Spleen (tissue), 11 donors: Measurements from ENCODE around the gene ZNF580. TPM values are rescaled to one million over a fixed set of nuclear protein-coding genes. Genes with fewer than 3 reads are reported as not detected.

Experiments used
- DNase-seq: peaks from one replicate; pipeline ENCODE4 v3.0.0-alpha.2; 2020
- H3K27ac ChIP-seq, 8 donors: fragments of 200-600 bp; sonication (generic) in 7 of 8; 1 replicate in 4 of 8; 2 replicates in 4 of 8; pipeline versions ENCODE4 v1.5.0 to v1.8.0; 2016 to 2021; ENCODE audit warnings: inconsistent platforms in 4 of 8, mild to moderate bottlenecking in 4 of 8, moderate library complexity in 1 of 8
- H3K27me3 ChIP-seq, 7 donors: fragments of 200-600 bp; sonication (generic) in 6 of 7; replicated peaks in 1 of 7; 1 replicate in 4 of 7; 2 replicates in 3 of 7; pipeline versions ENCODE4 v1.5.0 to v1.8.0; 2016 to 2021; ENCODE audit warnings: inconsistent platforms in 3 of 7, mild to moderate bottlenecking in 1 of 7
- H3K36me3 ChIP-seq, 6 donors: fragments of 200-600 bp; sonication (generic) in 5 of 6; 1 replicate in 4 of 6; 2 replicates in 2 of 6; pipeline versions ENCODE4 v1.5.0 to v1.8.0; 2016 to 2021; ENCODE audit warnings: inconsistent platforms in 2 of 6
- H3K4me1 ChIP-seq, 6 donors: fragments of 200-600 bp; sonication (generic) in 5 of 6; 1 replicate in 3 of 6; 2 replicates in 3 of 6; pipeline versions ENCODE4 v1.5.0 to v1.8.0; 2016 to 2021; ENCODE audit warnings: inconsistent platforms in 3 of 6
- H3K4me3 ChIP-seq, 8 donors: fragments of 200-600 bp; sonication (generic) in 7 of 8; 1 replicate in 4 of 8; 2 replicates in 4 of 8; pipeline versions ENCODE4 v1.5.0 to v1.8.0; 2016 to 2021; ENCODE audit warnings: inconsistent platforms in 4 of 8, mild to moderate bottlenecking in 4 of 8, moderate library complexity in 2 of 8
- H3K9me3 ChIP-seq, 8 donors: fragments of 200-600 bp; sonication (generic) in 7 of 8; 1 replicate in 4 of 8; 2 replicates in 4 of 8; pipeline versions ENCODE4 v1.5.0 to v1.8.0; 2016 to 2021; ENCODE audit warnings: inconsistent platforms in 4 of 8
- POLR2A ChIP-seq, 3 donors: fragments of 450-650 bp; IDR thresholded peaks; one replicate each; pipeline ENCODE4 v1.5.1; 2017; ENCODE audit warnings: antibody characterized with exemption in 3 of 3, mild to moderate bottlenecking in 1 of 3
- POLR2AphosphoS5 ChIP-seq, 3 donors: sonication (generic); formaldehyde crosslinking; IDR thresholded peaks; one replicate each; pipeline ENCODE4 v1.5.1; 2017; ENCODE audit warnings: antibody characterized with exemption in 3 of 3
- WGBS, 5 donors: extraction: QIAGEN DNeasy Blood & Tissue Kit in 3 of 5; methylation state at CpG; one replicate each; pipeline versions ENCODE4 v1.1.5 to v1.1.7; 2013 to 2018; 5-methylcytosine and 5-hydroxymethylcytosine counted together
- intact Hi-C: fragments of 100-400 bp; cut with DNase I; formaldehyde crosslinking; loops from one replicate; pipeline ENCODE4 v1.15.0; 2023; ENCODE audit warnings: low total_unique reads
- polyA plus RNA-seq, 3 donors: library from polyadenylated mRNA; stranded (reverse); fragments of 200-250 nt; gene quantifications; one replicate each; pipeline ENCODE4 v1.2.1, GENCODE V29; 2013
- total RNA-seq, 7 donors: library from RNA; depleted of rRNA in 3 of 7; stranded (reverse); fragments of >200 nt in 3 of 7; fragmentation: NEBNext Ultra II Directional in 4 of 7; extraction: Animal tissue kit (Norgen Biotek cat#: 25700) in 4 of 7; gene quantifications; one replicate each; pipeline versions ENCODE4 v1.1.0 to v1.2.1, GENCODE V29; 2016 to 2021
- TF ChIP-seq, protein P1 (sequence below), 11 experiments: fragments of 200-600 bp in 7 of 11; fragments of 450-650 bp in 4 of 11; sonication (generic) in 4 of 11; IDR thresholded peaks in 8 of 11; conservative IDR thresholded peaks in 3 of 11; 1 replicate in 7 of 11; 2 replicates in 4 of 11; pipeline versions ENCODE4 v1.4.0 to v1.8.0; 2016 to 2021; ENCODE audit warnings: antibody characterized with exemption in 11 of 11, inconsistent platforms in 4 of 11, mild to moderate bottlenecking in 1 of 11
- donor health status: healthy with polysubstance abuse.
- donor health status: DM: no; HTN: no; CAD: no; lungs with moderate emphysema.
- donor health status: DM: no; HTN: no; CAD: no.
- donor health status: Bipolar disorder and iron deficiency.
- donor health status: healthy.
- donor health status: DM: no; HTN: no; CAD: no.
- donor health status: DM: yes; HTN: yes; CAD: no.

Gene ZNF580
- total and polyA plus RNA-seq, 10 donors: 18.9 to 58.7 (median 32.5) TPM

GRCh38 chr19:55622242-55622969, 18.4 kb upstream of the ZNF580 start:
- H3K36me3 ChIP-seq: peaks cover 0 to 33% (median 10%) of the 10 kb centered on the region in 6 donors
- peak overlapping the region in 3 of 8 donors; percentile 82 to 97 (median 95) for H3K27ac ChIP-seq
- intact Hi-C loops: no loop called here
- no peak overlapping the region for H3K4me3 ChIP-seq
- H3K27me3 ChIP-seq: no peaks in the 10 kb centered on the region
- TF ChIP-seq, protein P1, sequence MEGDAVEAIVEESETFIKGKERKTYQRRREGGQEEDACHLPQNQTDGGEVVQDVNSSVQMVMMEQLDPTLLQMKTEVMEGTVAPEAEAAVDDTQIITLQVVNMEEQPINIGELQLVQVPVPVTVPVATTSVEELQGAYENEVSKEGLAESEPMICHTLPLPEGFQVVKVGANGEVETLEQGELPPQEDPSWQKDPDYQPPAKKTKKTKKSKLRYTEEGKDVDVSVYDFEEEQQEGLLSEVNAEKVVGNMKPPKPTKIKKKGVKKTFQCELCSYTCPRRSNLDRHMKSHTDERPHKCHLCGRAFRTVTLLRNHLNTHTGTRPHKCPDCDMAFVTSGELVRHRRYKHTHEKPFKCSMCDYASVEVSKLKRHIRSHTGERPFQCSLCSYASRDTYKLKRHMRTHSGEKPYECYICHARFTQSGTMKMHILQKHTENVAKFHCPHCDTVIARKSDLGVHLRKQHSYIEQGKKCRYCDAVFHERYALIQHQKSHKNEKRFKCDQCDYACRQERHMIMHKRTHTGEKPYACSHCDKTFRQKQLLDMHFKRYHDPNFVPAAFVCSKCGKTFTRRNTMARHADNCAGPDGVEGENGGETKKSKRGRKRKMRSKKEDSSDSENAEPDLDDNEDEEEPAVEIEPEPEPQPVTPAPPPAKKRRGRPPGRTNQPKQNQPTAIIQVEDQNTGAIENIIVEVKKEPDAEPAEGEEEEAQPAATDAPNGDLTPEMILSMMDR (IDR thresholded peaks at IDR 0.05 in 8 of 11, conservative IDR thresholded peaks at IDR 0.05 in 3 of 11): no peak
- TF ChIP-seq POLR2A (IDR thresholded peaks at IDR 0.05): no peak
- TF ChIP-seq POLR2AphosphoS5 (IDR thresholded peaks at IDR 0.05): peak in 1 of 3 donors; percentile 6
- DNase-seq: peak; percentile 78
- 91 to 94% (median 92%) methylated on average over 15 to 40 of the region's 40 CpGs for whole genome bisulfite sequencing, 5 donors
- peaks cover 0 to 94% (median 37%) of the 10 kb centered on the region in 6 donors for H3K4me1 ChIP-seq
- H3K9me3 ChIP-seq: no peaks in the 10 kb centered on the region

DNA sequence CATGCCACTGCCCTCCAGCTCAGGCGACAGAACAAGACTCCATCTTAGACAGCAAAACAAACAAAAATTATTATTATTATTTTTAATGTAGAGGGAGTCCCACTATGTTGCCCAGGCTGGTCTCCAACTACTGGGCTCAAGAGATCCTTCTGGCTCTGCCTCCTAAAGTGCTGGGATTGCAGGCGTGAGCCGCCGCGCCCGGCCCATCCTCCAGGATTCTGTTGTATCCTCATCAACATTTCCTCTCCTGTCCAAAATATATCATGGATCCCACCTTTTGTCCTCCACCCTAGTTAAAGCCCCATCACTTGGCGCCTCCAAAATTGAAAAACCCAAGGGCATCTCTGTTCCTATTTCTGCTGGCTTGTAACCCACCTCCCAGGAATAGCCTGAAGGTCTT, 17.7 kb upstream of the ZNF580 start:
- H3K27ac ChIP-seq: peak overlapping the region in 6 of 8 donors; percentile 92 to 98 (median 96)
- WGBS, 5 donors: 93 to 97% (median 94%) methylated on average over 7 of the region's 7 CpGs

GRCh38 chr19:55623561-55623960, 17.2 kb upstream of the ZNF580 start:
- peaks cover 0 to 25% (median 8%) of the 10 kb centered on the region in 6 donors for H3K36me3 ChIP-seq
- no peaks in the 10 kb centered on the region for H3K27me3 ChIP-seq
- TF ChIP-seq POLR2AphosphoS5 (IDR thresholded peaks at IDR 0.05) (no peak), POLR2A (IDR thresholded peaks at IDR 0.05) (no peak)
- TF ChIP-seq, protein P1 (IDR thresholded peaks at IDR 0.05 in 8 of 11, conservative IDR thresholded peaks at IDR 0.05 in 3 of 11): no peak
- no peak for DNase-seq
- H3K4me1 ChIP-seq: peaks cover 0 to 82% (median 37%) of the 10 kb centered on the region in 6 donors
- peak overlapping the region in 7 of 8 donors; percentile 92 to 98 (median 95) for H3K27ac ChIP-seq
- intact Hi-C loops: no loop called here
- no peaks in the 10 kb centered on the region for H3K9me3 ChIP-seq
- peak overlapping the region in 4 of 8 donors; percentile 44 to 77 (median 47) for H3K4me3 ChIP-seq
- 65 to 78% (median 72%) methylated on average over 7 of the region's 7 CpGs for whole genome bisulfite sequencing, 5 donors

More for the DNA sequence above, 17.7 kb upstream of the ZNF580 start:
- peaks cover 0 to 26% (median 8%) of the 10 kb centered on the region in 6 donors for H3K36me3 ChIP-seq
- TF ChIP-seq, protein P1 (IDR thresholded peaks at IDR 0.05 in 8 of 11, conservative IDR thresholded peaks at IDR 0.05 in 3 of 11): no peak
- TF ChIP-seq POLR2AphosphoS5 (IDR thresholded peaks at IDR 0.05) (no peak), POLR2A (IDR thresholded peaks at IDR 0.05) (no peak)
- no peaks in the 10 kb centered on the region for H3K9me3 ChIP-seq
- intact Hi-C loops: no loop called here
- H3K4me1 ChIP-seq: peaks cover 0 to 86% (median 37%) of the 10 kb centered on the region in 6 donors
- DNase-seq: no peak
- no peaks in the 10 kb centered on the region for H3K27me3 ChIP-seq
- H3K4me3 ChIP-seq: no peak overlapping the region
